Ovary (tissue), 1 donor: Measurements from ENCODE around the gene SMIM24.

ENCODE experiments used
- EP300 ChIP-seq: sonication (generic); formaldehyde crosslinking; IDR thresholded peaks from one replicate; pipeline ENCODE4 v1.6.1; 2017; ENCODE audit warnings: antibody characterized with exemption
- POLR2A ChIP-seq: fragments of 450-650 bp; IDR thresholded peaks from one replicate; pipeline ENCODE4 v1.6.1; 2017; ENCODE audit warnings: antibody characterized with exemption, mild to moderate bottlenecking, moderate library complexity

DNA sequence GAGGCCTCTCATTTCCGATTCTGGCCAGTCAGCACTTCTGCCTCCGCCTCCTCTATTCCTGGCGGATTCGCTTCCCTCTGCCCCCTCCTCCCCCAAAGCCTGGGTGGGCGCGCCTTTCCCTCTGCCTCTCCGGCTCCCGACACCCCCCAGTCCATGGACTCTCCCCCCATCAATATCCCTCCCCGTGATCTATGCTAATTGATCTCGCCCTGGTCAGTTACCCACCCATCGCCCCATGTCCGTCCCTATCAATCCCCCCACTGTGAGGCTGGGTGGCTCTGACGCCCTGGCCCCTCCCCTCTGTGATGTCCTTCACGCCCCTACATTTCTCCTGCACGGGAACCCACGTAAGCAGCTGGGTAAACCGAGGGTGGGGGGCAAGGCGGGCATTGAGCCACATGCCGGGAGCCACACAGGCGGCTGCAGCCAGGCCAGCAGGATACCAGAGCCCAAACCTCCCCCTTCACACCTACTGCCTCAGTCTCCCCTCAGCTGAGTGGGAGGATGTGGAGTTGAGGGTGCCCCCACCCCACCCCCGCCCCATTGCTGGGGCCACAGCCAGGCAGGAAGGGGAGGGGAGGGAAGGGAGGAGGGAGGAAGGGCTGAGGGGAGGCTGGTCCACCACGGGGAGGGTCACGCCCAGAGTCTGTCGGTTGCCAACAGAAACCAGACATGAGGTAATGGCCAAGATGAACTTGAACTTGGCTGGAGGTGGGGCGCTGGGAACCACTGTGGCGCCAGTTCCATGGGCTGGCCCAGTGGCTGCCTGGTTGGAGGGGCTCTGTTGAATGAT, 21.0 kb downstream of the SMIM24 start:
- TF ChIP-seq POLR2A (peak; percentile 40), EP300 (no peak)
